GOT3 (cell line): ENCODE data around the gene AKT3.

Source experiments
- DNase-seq: peaks from one replicate; lab custom pipeline; 2025; ENCODE audit warnings: mixed read lengths; lab: John Stamatoyannopoulos, UW

AKT3 gene

DNA sequence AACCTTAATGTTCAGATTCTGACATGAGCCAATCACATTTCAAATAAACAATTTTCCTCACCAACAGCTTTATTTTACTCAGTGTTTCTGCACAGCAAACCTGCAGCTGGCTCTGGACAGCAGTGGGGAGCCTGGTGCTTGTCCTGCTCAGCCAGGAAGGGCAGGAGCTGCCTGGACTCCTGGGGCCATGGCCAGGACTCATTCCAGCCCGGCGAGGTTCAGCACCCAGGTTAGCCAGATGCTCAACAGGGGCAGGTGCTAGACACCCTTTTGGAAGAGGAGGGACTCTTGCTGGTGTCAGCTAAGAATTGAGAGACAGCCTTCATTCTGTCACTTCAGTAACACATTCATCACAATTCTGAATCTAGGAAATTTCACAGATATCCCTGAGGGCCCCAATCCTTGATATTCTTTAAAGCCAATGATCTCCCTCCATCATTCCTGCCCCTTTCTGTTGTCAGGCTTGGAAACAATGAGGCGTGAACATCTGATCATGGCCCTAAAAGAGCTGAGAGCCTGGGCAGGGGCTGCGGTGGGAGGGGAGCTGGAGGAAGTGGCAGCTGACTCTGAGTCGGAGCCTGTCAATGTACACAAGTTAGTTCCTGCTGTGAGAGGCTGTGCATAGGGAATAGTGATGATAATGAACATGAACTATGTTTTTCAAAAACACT is 342.9 kb downstream of the AKT3 start:
- DNase-seq: no peak

DNA sequence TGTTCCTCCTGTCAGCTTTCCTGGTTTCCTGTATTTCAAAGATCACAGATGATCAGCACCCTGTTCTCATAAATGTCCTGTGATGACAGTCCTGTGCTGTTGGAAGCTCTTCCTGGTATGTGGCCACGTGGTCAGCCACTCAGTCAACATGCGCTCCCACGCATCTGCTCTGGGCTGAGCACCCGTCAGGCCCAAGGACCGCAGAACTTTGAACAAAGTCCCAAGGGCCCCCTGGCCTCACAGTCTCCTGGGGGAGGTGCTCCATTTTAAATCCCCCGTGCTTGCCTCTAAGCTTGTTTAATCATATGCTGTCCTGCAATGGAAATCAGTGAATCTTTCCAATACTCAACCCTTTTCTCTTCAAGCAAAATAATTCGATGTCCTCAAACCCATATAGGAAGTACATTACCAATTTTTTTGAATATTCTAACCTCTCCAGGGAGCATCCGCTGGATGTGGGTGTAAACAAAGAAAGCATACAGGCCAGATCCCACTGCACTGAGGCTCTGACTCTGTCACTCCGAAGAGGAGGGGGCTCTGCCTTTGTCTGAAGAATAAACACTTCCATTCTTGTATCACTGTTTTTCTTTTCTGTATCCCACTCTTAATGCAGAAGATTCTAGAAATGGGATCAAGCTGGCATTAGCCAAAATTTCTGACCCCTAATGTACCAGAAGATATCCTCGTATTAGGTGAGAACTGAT is 343.9 kb downstream of the AKT3 start:
- no peak for DNase-seq

DNA sequence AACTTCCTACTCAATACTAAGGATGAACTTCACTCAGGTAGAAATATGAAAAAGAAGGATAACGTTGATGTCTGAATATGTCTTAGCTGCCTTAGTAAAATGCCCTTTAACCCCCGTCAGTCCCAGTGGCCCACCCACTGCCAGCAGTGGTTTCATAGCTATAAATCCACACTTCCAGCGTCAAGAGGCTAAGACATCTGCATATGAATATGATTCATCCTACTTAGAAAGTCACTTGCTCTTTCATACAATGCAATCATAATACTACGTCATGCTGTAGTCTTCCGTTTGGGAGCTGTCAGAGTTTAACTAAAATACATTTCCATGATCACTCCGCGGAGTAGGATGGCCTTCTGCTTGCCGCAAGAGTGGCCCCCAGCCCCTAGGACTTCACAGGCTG is 346.9 kb downstream of the AKT3 start:
- no peak for DNase-seq

DNA sequence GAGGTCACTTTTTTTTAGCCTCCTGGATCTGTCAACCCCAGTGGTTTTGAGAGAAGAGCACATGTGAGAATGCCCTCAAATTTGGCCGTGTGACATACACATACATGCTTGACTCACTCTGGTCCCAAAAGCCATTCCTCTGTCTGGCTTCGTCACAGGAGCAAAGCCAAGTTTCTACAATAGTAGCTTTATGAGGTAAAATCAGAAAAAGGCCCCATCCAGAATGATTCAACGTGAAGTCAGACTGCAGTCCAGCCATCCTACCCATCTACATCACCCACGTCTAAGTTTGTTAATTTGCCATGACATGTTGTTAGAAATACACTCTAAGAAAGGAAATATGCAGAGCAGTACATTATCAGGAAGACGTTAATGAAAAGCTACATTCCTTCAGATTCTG is 349.0 kb downstream of the AKT3 start:
- no peak for DNase-seq

DNA sequence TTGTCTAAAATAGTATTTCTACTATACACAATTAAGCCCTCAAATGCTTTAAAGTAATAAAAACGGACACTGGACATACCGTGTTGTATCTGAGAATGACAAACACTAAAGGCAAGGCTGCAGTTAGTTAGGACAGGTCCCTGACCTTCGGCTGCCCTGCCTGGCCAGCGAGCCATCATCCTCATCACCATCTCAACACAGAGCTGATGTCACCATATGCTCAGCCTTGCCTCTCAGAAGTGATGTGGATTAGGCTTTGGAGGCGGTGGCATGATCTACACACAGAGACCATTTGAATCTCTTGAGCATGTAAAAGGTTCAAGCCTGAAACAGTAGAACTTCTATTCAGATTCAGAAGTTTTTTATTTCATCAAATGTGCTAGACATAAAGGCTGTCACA is 349.5 kb downstream of the AKT3 start:
- DNase-seq: no peak

DNA sequence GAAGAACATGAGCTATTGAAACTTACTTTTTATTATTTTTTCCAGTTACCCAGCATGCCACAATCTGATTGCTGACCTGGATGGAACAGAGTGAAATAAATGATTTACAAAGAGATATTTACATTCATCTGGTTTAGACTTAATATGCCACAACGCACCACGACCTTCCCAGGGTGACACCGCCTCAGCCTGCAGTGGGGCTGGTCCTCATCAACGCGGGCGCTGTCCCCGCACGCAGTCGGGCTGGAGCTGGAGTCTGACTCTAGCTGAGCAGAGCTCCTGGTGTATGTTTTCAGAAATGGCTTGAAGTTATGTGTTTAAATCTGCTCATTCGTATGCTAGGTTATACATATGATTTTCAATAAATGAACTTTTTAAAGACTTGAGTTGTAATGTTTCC is 350.3 kb downstream of the AKT3 start:
- DNase-seq: no peak

DNA sequence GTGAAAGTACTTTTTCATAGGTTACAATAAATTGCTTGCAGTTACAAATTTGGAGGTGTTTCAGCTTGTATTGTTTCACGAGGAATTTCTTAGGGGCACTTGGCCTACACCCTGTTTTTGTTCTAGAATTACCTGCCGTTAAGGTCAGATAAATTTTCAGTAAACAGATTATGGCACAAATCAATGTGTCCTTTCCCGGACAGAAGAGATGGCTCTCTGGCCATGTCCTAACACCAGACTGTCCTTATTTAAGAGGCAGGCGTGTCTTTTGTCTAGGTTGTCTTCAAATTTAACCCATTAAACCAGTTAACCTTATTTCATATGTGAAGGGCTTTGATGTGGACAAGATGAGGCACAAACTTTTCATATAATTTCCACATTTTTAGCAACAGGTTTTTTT is 350.8 kb downstream of the AKT3 start:
- no peak for DNase-seq

DNA sequence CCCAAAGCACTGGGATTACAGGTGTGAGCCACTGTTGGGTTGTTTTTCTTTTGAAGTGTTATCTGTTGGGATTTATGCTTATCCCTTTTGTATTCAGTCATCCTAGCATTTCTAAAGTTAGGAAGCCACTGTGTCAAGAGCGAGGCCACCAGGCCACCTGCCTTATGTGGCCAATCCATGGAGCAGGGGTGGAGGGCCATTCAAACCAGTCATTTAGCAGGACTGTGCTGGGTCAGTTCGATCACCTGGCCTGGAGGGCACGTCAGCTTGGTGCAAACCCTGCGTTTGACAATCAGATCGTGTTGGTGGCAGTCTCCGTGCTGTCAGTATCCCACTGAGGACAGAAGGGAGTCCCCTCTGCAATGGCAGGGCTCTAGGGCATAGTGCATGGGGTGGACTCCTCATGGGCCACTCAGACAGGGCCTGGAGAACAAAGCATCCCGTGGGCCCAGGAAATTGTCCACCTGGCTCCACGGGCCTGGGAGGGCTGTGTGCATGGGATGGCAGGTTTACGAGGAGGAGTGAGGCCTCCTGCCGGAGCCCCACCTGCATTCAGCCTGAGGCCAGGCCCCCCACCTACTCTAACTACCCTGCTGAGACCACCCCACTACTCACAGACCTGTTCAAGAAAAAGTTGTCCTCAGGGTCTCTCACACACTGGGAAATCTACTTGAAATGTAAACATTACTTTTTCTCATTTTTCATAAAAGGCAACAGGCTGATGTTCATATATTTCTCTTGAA is 351.9 kb downstream of the AKT3 start:
- no peak for DNase-seq

DNA sequence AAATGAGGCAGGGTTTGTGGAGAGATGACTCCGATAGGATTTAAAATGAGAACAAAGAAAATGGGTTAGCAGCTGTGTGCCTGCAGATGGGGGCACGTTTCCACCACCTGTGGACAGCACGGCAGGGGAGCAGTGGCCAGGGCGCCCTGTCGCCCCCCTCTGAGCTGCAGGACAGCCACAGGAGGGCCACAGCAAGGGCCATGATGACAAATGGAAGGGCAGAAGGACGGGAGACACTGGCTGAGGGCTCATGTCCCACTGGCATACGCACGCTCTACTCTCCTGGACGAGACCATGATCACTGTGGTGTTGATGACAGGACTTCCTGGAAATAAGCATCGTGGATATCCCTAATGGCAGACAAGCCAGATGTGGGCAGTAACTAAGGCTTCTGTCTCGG is 353.2 kb downstream of the AKT3 start:
- no peak for DNase-seq

DNA sequence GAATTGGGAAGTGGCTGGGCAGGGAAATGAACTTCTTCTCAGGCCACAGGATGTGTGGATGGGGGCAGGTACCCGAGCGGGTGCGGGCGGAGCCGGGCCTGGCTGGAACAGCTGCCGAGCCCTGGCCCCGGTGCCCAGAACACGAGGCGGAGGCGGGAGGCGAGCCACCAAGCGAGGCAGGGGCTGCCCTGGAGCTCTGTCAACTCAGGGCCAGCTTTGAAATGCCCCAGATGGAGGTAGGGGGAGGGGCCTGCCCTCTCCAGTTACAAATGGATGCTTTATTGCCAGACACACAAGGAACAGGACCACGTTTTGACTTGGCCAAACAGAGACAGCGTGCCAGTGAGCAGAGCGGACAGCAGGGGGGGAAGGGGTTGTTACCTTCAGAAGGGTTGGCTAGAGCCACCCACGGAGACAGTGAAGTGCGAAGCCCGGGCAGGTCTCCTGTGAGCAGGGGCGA is 353.8 kb downstream of the AKT3 start:
- DNase-seq: no peak

DNA sequence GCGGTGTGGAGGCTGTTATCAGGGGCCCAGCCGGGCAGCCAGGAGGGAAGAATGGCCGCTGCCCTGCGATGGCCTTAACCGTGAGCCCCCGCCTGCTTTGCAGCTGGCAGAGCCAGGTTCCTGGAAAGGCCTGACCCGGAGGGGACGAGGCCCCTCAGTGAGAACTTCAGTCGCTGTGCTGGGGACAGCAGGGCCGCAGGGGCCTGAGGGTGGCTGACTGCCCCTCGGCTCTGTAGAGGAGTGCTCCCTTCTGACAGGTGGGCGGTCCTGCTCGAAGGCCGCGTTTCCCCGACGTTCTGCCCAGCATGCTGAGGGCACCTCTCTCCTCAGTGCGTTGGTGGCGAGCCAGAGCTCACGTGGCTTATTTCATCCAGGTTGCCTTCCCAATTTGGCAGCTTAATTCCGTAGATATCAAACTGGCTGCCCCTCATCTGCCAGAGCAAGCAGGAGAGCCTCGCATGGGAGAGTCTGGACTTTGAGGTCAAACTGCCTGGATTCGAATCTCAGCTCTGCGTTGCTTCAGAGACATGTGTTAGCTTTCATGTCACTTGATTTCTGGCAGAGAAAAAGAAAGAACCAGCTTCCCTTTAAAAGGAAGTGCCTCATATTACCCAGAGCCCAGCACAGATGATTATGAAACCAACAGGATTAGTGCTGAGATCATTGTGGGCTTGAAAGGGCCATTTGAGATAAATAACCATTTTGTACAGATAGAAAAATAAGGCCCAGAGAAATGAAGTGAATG is 354.4 kb downstream of the AKT3 start:
- DNase-seq: no peak

DNA sequence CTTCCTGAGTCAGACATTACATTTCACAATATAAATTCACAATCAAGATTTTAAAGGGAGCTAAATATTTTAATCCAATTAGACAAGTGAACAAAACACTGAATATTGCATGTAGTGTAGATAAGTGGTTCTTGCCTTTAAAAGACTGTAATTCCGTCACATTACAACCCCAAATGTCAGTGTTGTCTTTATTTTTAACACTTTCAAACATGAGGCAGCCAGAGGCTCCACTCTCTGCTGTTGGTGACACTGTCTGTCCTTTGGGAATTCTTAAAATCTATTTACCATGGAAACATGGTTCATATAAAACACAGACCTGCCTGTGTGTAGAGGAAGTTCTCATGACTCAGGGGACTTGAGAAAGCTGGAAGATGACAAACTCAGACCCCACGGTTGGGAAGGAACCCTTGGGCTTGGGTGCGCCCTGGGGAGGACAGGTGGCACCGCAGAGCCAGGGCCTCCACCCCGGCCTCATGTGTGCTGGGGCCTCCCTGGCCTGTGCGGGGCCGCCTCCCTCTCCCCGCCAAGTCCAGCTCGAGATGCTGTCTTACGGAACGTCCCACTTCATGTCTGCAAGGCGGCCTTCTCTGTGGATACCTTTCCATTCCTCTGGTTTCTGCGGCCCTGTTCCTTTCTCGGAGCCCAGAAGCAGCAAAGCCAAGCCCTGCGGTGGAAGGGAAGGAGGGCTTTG is 355.2 kb downstream of the AKT3 start:
- no peak for DNase-seq

DNA sequence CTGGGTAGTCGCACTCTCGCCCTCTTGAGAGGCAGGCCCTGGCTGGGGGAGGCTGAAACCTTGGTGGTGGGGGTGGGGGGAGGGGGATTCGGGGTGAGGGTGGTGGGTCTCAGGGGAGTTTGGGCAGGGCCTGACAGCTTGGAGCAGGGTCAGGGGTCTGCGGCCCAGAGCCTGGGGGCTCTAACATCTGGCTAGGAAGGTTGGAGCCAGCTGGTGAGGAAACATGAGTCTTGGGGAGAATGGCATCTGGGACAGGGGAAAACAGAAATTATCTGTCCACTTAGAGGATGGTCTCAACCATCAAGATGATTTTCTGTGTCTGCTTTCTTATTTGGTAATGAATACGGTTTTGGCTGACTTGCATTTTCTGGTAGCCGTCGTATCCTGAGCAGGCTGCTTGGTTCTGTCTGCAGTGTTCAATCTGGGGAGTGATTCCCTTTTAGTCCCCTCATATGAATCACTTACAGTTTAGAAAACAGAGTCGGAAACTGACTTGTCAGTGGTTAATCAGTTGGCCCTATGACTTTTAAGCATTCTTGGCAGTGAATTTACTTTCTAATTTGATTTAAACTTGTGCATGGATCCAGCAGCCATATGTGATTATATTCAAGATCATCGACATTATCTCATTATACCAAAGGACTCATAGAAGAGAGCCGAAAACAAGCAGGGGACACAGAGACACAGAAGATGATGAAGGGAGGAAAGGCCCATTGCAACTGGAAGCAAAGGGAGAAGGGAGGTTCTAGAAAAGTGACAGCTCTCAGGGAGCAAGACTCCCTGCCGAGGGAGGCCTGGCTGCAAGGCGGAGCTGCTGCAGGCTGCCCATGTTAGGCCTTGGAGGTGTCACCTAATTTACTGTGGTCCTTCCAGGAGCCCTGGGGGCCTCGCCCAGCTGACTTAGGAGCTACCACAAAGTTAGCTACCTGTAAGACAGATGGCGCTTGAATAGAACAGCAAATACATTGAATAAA is 356.6 kb downstream of the AKT3 start:
- no peak for DNase-seq

DNA sequence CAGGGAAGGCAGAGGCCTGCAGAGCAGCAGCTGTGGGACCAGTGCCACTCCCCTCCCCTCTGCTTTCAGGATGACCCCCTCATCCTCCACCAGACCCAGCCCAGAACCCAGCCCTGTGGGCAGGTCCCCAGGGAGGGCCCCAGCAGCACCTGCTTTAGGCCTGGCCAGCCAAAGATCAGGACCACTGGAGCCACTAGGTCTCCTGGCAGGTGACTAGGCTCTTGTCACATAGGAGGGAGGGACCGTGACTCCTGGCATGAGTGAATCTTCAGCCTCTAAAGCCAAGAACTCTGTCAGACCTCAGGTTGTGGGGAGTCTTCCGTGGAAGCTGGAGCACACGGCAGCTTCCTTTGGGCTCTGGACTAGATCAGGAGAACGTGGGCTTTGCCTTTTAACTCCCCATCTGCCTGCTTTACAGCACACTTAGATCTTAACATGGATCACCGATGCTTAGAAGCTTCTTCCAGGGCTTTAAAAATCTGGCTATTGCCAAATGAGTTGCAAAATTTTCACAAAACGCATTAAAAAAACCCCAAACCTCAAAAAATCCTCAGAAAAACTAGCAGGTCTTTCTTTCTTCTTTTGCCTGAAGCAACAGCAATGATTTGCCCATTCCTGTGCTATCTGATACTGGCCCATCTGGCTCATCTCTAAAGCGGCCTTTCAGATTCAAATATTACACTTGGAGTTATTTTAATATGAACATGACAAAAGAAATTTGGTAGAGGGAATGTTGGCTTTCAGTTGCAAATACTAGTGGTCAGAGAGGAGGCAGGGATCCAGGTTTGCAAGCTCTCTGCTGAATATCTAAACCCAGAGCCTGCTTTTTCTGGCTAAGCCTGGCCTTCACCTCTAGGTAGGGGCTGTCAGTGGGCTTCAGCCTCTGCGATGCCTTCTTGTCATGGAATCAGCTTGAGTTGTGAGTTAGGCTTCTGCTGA is 359.0 kb downstream of the AKT3 start:
- DNase-seq: no peak

DNA sequence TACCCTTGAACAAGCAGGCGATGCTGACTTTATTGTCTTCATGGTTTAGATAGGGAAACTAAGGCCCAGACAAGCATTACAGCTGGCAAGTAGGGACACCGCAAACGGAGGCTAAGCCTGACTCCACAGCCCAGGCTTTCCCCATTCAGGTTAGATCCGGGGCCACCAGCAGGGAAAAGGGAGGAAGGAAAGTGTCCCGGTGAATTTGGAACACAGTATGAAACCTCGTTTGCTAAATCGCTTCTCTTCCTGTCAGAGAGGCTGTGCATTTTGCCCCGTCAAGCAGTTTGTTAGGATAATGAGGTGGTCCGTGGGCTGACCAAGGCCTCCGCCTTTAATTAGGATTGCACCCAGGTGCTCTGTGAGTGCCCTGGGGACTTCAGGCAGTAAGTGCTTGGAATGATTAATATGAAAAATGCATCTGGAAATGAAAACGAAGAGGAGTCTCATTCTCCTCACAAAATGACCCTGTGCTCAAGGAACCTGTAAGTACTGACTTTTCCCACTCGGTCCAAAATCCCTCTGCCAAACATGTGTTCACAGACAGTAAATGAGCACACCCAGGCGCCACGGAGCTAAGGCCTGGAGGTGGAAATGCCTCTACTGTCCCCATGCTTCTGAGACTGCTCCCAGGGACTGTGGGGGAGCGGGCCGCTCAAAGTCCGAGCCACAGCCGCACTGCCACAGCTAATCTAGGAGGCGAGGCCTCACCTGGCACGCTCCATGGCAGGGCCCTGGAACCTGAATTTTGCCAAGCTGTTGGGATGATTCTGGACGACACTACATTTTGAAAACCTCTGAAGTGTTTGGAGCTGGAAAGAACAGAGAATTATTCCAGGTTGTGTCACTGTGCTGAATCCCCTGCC is 360.1 kb downstream of the AKT3 start:
- DNase-seq: no peak

DNA sequence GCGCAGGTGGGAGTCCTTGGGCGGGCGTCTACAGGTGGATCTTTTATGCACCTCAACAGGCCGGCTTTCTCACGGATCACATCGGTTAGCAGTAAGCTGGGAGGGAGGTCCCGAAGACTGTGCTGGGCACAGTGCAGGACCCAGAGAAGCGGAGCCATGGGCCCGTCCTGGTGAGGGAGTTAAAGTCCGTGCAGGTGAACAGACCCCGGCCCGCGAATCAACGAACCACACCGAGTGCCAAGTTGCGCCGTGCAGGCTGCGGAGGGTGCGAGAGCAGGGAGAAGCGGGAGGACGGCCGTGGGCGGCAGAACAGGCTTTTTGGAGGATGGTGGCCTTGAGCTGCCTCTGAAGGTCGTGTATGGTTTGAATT is 360.9 kb downstream of the AKT3 start:
- DNase-seq: no peak

DNA sequence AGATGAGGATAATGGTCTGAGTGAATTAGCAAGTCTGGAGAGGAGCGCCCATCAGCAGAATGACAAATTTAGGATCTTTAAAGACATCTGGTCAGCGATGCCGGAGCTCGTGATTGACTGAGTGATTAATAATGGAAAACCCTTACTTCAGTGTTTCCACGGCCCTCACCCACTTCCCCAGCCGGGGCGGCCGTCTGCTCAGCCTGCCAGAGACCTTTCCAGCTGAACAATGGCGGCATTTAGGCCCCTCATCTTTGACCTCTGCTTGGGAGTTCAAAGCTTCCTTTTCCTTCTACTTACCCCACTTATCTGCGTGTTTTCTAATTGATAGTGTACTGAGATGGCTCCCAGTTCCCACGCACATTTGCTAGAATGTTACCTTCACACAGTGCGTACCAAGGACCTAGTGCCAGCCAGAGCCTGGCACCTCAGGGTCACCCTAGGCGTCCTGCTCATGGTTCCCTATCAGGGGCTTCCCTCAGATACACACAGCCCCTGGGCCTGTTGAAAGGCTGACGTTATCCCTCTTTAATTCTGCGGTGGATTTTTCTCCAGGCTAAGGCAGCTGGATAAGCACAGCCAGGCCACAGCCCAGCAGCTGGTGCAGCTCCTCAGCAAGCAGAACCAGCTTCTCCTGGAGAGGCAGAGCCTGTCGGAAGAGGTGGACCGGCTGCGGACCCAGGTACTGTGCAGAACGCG is 361.4 kb downstream of the AKT3 start:
- no peak for DNase-seq

DNA sequence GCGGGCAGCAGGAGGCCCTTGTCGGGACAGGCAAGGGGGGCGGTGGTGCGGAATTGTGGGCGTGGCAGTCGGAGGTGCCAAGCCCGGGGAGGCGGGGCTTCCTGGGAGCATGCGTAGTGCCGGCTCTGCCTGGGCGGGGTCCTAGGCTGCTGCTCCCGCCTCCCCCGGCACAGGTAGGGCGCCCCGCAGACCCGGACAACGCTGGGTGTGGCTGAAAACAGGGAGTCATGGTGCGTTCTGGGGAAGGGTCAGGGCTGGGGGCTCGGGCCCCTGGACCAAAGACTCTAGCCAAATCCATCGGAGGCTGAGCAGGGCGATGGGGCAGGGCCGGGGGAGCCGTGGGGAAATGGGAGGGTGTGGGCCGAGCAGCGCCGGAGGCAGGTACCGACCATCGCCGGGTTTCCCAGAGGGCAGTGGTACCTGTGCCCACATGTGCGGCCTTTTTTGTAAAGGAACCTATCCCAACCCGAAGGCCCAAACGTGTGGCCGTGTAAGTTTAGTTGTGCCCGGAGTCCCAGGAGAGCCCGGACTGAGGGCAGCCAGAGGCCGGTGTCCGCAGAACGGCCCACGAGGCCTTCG is 362.3 kb downstream of the AKT3 start:
- no peak for DNase-seq
